Peyer's patch (tissue), 4 donors: ENCODE data around the gene SMG9. TPM values are rescaled to one million over a fixed set of nuclear protein-coding genes. Genes with fewer than 3 reads are reported as not detected.

Source experiments
- DNase-seq, 3 donors: peaks; one replicate each; pipeline ENCODE4 v3.0.0-alpha.2; 2017 to 2019
- H3K27ac ChIP-seq, 4 donors: fragments of 200-600 bp; sonication (generic); one replicate each; pipeline ENCODE4 v1.5.1; 2016 to 2019
- H3K27me3 ChIP-seq, 2 donors: fragments of 200-600 bp; sonication (generic); one replicate each; pipeline ENCODE4 v1.5.1; 2019
- H3K36me3 ChIP-seq, 3 donors: fragments of 200-600 bp; sonication (generic); one replicate each; pipeline ENCODE4 v1.5.1; 2016 to 2019
- H3K4me1 ChIP-seq, 4 donors: fragments of 200-600 bp; sonication (generic); one replicate each; pipeline ENCODE4 v1.5.1; 2016 to 2019
- H3K4me3 ChIP-seq, 4 donors: fragments of 200-600 bp; sonication (generic); 1 replicate in 3 of 4; 2 replicates in 1 of 4; pipeline ENCODE4 v1.5.1; 2016 to 2019; ENCODE audit warnings: mild to moderate bottlenecking in 1 of 4
- H3K9me3 ChIP-seq, 4 donors: fragments of 200-600 bp; sonication (generic); one replicate each; pipeline ENCODE4 v1.5.1; 2016 to 2019; ENCODE audit warnings: mild to moderate bottlenecking in 1 of 4
- POLR2A ChIP-seq, 2 donors: fragments of 450-650 bp; IDR thresholded peaks; one replicate each; pipeline ENCODE4 v1.5.1; 2017; ENCODE audit warnings: antibody characterized with exemption in 2 of 2, mild to moderate bottlenecking in 2 of 2, moderate library complexity in 2 of 2
- total RNA-seq, 4 donors: library from RNA; depleted of rRNA; stranded (reverse); fragments of >200 nt; gene quantifications; one replicate each; pipeline ENCODE4 v1.1.0, GENCODE V29; 2016
- TF ChIP-seq, protein P1 (sequence below), 6 experiments: fragments of 450-650 bp in 4 of 6; fragments of 200-600 bp in 2 of 6; sonication (generic) in 1 of 6; IDR thresholded peaks; one replicate each; pipeline ENCODE4 v1.5.1; 2017 to 2019; ENCODE audit warnings: antibody characterized with exemption in 6 of 6, mild to moderate bottlenecking in 3 of 6, moderate library complexity in 1 of 6

Gene SMG9
- total RNA-seq, 4 donors from 2014 or later: 25.0 to 56.1 (median 40.8) TPM

DNA sequence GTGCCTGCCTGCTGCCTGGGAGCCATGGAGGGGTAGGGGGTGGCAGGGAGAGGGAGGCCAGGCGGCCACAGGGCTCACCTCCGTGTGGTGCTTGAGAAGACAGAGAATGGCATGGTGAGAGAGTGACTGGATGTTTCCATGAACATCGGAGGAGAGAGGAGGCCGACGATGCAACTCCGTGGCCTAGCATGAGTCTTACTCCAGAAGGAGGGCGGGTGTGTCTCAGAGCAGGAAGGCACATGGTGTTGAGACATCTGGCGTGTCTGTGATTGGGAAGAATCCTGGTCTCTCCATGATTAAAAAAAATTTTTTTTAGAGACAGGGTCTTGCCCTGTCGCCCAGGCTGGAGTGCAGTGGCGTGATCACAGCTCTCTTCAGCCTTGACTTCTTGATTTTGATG, 33.8 kb downstream of the SMG9 start:
- no peak for TF ChIP-seq POLR2A (IDR thresholded peaks at IDR 0.05)
- TF ChIP-seq, protein P1, sequence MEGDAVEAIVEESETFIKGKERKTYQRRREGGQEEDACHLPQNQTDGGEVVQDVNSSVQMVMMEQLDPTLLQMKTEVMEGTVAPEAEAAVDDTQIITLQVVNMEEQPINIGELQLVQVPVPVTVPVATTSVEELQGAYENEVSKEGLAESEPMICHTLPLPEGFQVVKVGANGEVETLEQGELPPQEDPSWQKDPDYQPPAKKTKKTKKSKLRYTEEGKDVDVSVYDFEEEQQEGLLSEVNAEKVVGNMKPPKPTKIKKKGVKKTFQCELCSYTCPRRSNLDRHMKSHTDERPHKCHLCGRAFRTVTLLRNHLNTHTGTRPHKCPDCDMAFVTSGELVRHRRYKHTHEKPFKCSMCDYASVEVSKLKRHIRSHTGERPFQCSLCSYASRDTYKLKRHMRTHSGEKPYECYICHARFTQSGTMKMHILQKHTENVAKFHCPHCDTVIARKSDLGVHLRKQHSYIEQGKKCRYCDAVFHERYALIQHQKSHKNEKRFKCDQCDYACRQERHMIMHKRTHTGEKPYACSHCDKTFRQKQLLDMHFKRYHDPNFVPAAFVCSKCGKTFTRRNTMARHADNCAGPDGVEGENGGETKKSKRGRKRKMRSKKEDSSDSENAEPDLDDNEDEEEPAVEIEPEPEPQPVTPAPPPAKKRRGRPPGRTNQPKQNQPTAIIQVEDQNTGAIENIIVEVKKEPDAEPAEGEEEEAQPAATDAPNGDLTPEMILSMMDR (IDR thresholded peaks at IDR 0.05): no peak
- Histone ChIP-seq H3K4me3 (no peak overlapping the region), H3K36me3 (no peaks in the 10 kb centered on the region), H3K27ac (no peak overlapping the region), H3K27me3 (no peaks in the 10 kb centered on the region), H3K9me3 (no peaks in the 10 kb centered on the region), H3K4me1 (no peaks in the 10 kb centered on the region)
- DNase-seq: no peak

DNA sequence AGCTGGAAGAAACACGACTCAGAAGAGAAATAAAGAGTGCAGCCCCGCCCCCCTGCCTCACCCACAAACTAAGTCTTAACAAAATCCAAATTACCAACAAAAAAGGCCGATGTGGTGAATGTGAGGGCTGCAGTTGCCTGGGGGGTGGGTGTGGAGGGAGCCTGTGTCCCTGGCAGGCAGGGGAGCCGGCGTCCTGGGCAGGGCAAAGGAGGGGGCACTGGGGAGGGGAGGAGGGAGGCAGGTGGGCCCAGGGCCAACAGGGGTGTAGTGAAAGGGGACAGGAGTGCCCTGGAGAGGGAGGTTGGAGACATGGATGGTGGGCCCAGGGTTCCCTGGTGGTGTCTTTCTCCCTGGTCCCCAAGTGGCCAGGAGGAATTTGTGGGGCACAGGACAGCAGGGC, 34.8 kb downstream of the SMG9 start:
- Histone ChIP-seq H3K36me3 (no peaks in the 10 kb centered on the region), H3K9me3 (no peaks in the 10 kb centered on the region), H3K27me3 (no peaks in the 10 kb centered on the region), H3K4me3 (no peak overlapping the region), H3K4me1 (no peaks in the 10 kb centered on the region), H3K27ac (no peak overlapping the region)
- no peak for TF ChIP-seq POLR2A (IDR thresholded peaks at IDR 0.05)
- TF ChIP-seq, protein P1 (IDR thresholded peaks at IDR 0.05): no peak
- DNase-seq: no peak

DNA sequence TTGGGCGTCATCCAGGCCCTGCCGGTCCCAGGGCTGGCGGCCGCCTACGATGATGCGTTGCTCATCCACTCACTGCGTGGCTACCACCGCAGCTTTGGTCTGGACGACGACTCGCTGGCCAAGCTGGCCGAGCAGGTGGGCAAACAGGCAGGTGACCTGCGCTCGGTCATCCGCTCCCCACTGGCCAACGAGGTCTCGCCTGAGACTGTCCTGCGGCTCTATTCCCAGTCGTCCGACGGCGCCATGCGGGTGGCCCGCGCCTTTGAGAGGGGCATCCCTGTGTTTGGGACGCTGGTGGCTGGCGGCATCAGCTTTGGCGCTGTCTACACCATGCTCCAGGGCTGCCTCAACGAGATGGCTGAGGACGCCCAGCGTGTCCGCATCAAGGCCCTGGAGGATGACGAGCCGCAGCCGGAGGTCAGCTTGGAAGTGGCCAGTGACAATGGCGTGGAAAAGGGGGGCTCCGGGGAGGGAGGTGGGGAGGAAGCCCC, 35.3 kb downstream of the SMG9 start:
- Histone ChIP-seq H3K4me3 (no peak overlapping the region), H3K9me3 (no peaks in the 10 kb centered on the region), H3K4me1 (no peaks in the 10 kb centered on the region), H3K27ac (no peak overlapping the region), H3K27me3 (no peaks in the 10 kb centered on the region), H3K36me3 (no peaks in the 10 kb centered on the region)
- TF ChIP-seq, protein P1 (IDR thresholded peaks at IDR 0.05): no peak
- TF ChIP-seq POLR2A (IDR thresholded peaks at IDR 0.05): no peak
- DNase-seq: no peak

DNA sequence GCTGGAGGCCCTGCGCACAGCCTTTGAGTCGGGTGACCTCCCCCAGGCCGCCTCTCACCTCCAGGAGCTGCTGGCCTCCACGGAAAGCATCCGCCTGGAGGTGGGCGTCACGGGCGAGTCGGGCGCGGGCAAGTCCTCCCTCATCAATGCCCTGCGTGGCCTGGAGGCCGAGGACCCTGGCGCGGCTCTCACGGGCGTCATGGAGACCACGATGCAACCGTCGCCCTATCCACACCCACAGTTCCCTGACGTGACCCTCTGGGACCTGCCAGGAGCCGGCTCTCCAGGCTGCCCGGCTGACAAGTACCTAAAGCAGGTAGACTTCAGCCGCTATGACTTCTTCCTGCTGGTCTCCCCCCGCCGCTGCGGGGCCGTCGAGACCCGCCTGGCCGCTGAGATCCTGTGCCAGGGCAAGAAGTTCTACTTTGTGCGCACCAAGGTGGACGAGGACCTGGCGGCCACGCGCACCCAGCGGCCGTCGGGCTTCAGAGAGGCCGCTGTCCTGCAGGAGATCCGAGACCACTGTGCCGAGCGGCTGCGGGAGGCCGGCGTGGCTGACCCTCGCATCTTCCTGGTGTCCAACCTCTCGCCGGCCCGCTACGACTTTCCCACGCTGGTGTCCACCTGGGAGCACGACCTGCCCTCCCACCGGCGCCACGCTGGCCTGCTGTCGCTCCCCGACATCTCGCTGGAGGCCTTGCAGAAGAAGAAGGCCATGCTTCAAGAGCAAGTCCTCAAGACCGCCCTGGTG, 36.0 kb downstream of the SMG9 start:
- TF ChIP-seq POLR2A (IDR thresholded peaks at IDR 0.05): no peak
- TF ChIP-seq, protein P1 (IDR thresholded peaks at IDR 0.05): no peak
- H3K27me3 ChIP-seq: no peaks in the 10 kb centered on the region
- no peaks in the 10 kb centered on the region for H3K36me3 ChIP-seq
- no peak for DNase-seq
- no peaks in the 10 kb centered on the region for H3K9me3 ChIP-seq
- H3K27ac ChIP-seq: no peak overlapping the region
- no peak overlapping the region for H3K4me3 ChIP-seq
- no peaks in the 10 kb centered on the region for H3K4me1 ChIP-seq

DNA sequence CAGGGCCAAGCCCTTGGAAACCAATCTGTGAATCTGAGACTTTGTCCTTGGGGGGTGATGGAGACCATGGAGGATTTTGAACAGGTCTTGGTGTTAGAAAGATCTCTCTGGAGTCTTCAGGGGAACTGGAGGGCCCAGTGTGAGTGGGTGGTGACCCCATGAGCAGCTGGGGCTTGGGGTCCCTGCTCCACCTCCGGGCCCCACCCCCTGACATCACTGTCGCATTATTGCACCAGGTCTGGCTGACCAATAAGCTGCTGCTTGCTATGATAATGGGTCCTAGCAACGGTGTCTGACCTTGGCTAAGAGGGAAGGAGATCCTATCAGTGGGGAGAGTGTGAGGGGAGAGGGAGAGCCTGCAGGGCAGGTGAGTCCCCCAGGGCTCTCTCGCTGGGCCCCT, 39.0 kb downstream of the SMG9 start, which contains the start of gene IRGC:
Gene IRGC (plus strand): TSS at position 301 of the 400 bp plus-strand sequence. CDS start 2,483 bp downstream, outside the sequence.
- no peaks in the 10 kb centered on the region for H3K36me3 ChIP-seq
- DNase-seq: no peak
- H3K4me3 ChIP-seq: no peak within 1 kb of the TSS

More for the DNA sequence above, 39.0 kb downstream of the SMG9 start, which contains the start of gene IRGC:
- Histone ChIP-seq H3K27me3 (no peaks in the 10 kb centered on the region), H3K27ac (no peak within 1 kb of the TSS), H3K9me3 (no peaks in the 10 kb centered on the region), H3K4me1 (no peaks in the 10 kb centered on the region)
- TF ChIP-seq, protein P1 (IDR thresholded peaks at IDR 0.05): no peak
- TF ChIP-seq POLR2A (IDR thresholded peaks at IDR 0.05): no peak
